GM19468 (cell line): ENCODE measurements around the gene TRIM44.
"Not testable (repeated sequence)": the region's sequence is repeated elsewhere in the genome, so short reads cannot be mapped to it uniquely, and the experiment has no call there.

Experiments used
- ATAC-seq: cut with Tn5 transposase; IDR thresholded peaks from one replicate; pipeline ENCODE4 v1.9.1; 2021; ENCODE audit warnings: mild to moderate bottlenecking, moderate library complexity, moderate number of reproducible peaks; ENCODE audit not compliant: unreplicated experiment; ENCODE audit errors: extremely low read depth

The TRIM44 gene

GRCh38 chr11:35804451-35805040, 142.0 kb downstream of the TRIM44 start:
- no peak for ATAC-seq

- ATAC-seq = no peak
These were observed 147.0 kb downstream of the TRIM44 start for GRCh38 chr11:35809561-35809960.

- no peak for ATAC-seq
These were observed 147.6 kb downstream of the TRIM44 start for GRCh38 chr11:35810045-35810645.

- ATAC-seq = peak; percentile 87
These were observed 149.2 kb downstream of the TRIM44 start for GRCh38 chr11:35811783-35812182.

GRCh38 chr11:35812828-35813227, 150.3 kb downstream of the TRIM44 start:
- ATAC-seq = no peak

GRCh38 chr11:35814081-35814695, 151.6 kb downstream of the TRIM44 start:
- ATAC-seq = no peak

GRCh38 chr11:35814720-35815305, 152.2 kb downstream of the TRIM44 start:
- no peak for ATAC-seq

- no peak for ATAC-seq
These were observed 153.2 kb downstream of the TRIM44 start for GRCh38 chr11:35815556-35816315.

- ATAC-seq = no peak
These were observed 158.0 kb downstream of the TRIM44 start for GRCh38 chr11:35820614-35821013.

- ATAC-seq = no peak
These were observed 160.4 kb downstream of the TRIM44 start for GRCh38 chr11:35822815-35823495.

GRCh38 chr11:35823742-35824298, 161.2 kb downstream of the TRIM44 start:
- no peak for ATAC-seq

GRCh38 chr11:35825386-35825785, 162.8 kb downstream of the TRIM44 start:
- ATAC-seq = no peak

GRCh38 chr11:35826006-35826405, 163.4 kb downstream of the TRIM44 start:
- no peak for ATAC-seq

- ATAC-seq = no peak
These were observed 164.4 kb downstream of the TRIM44 start for GRCh38 chr11:35826949-35827348.

- no peak for ATAC-seq
These were observed 173.6 kb downstream of the TRIM44 start for GRCh38 chr11:35836205-35836604.

- ATAC-seq = no peak
These were observed 175.5 kb downstream of the TRIM44 start for GRCh38 chr11:35838071-35838470.

GRCh38 chr11:35838697-35839367, 176.3 kb downstream of the TRIM44 start:
- not testable (repeated sequence) for ATAC-seq

GRCh38 chr11:35839368-35840161, 177.0 kb downstream of the TRIM44 start:
- no peak for ATAC-seq
